Breast epithelium (tissue), 4 donors: ENCODE data around the gene PLPPR1. TPM values are rescaled to one million over a fixed set of nuclear protein-coding genes. Genes with fewer than 3 reads are reported as not detected.

Source experiments
- DNase-seq, 2 donors: peaks; one replicate each; pipeline ENCODE4 v3.0.0-alpha.2; 2019; ENCODE audit warnings: low spot score in 2 of 2
- H3K27ac ChIP-seq, 2 donors: fragments of 200-600 bp; sonication (generic) in 1 of 2; one replicate each; pipeline ENCODE4 v1.5.1; 2016 to 2019; ENCODE audit warnings: mild to moderate bottlenecking in 1 of 2
- H3K27me3 ChIP-seq, 2 donors: fragments of 200-600 bp; sonication (generic) in 1 of 2; one replicate each; pipeline versions ENCODE4 v1.5.1 to v1.6.0; 2017 to 2019; ENCODE audit warnings: control low read depth in 1 of 2, mild to moderate bottlenecking in 1 of 2
- H3K36me3 ChIP-seq: fragments of 200-600 bp; one replicate; pipeline ENCODE4 v1.5.1; 2019
- H3K4me1 ChIP-seq, 2 donors: fragments of 200-600 bp; sonication (generic); one replicate each; pipeline ENCODE4 v1.5.1; 2016 to 2019; ENCODE audit warnings: control low read depth in 1 of 2
- H3K4me3 ChIP-seq, 3 donors: fragments of 200-600 bp; sonication (generic); 1 replicate in 2 of 3; 2 replicates in 1 of 3; pipeline ENCODE4 v1.5.1; 2016 to 2019; ENCODE audit warnings: mild to moderate bottlenecking in 3 of 3, moderate library complexity in 2 of 3
- H3K9me3 ChIP-seq, 2 donors: fragments of 200-600 bp; sonication (generic) in 1 of 2; one replicate each; pipeline ENCODE4 v1.5.1; 2016 to 2019; ENCODE audit warnings: control low read depth in 1 of 2
- CTCF ChIP-seq, 3 donors: fragments of 450-650 bp; IDR thresholded peaks; one replicate each; pipeline ENCODE4 v1.5.1; 2016 to 2017; ENCODE audit warnings: antibody characterized with exemption in 3 of 3, mild to moderate bottlenecking in 3 of 3, moderate library complexity in 3 of 3
- POLR2A ChIP-seq: fragments of 450-650 bp; IDR thresholded peaks from one replicate; pipeline ENCODE4 v1.6.1; 2016; ENCODE audit warnings: antibody characterized with exemption, mild to moderate bottlenecking, moderate library complexity
- POLR2AphosphoS5 ChIP-seq, 3 donors: sonication (generic); formaldehyde crosslinking; IDR thresholded peaks; one replicate each; pipeline ENCODE4 v1.6.1; 2017; ENCODE audit warnings: antibody characterized with exemption in 3 of 3
- intact Hi-C: fragments of 100-400 bp; cut with DNase I; formaldehyde crosslinking; loops from one replicate; pipeline ENCODE4 v1.15.1; 2023; ENCODE audit warnings: low total_unique reads
- total RNA-seq, 3 donors: library from RNA; depleted of rRNA; stranded (reverse); fragments of >200 nt; gene quantifications; one replicate each; pipeline ENCODE4 v1.1.0, GENCODE V29; 2016

PLPPR1 gene
- total RNA-seq, 3 donors from 2014 or later: 0.66 to 2.2 TPM; not detected in 1

DNA sequence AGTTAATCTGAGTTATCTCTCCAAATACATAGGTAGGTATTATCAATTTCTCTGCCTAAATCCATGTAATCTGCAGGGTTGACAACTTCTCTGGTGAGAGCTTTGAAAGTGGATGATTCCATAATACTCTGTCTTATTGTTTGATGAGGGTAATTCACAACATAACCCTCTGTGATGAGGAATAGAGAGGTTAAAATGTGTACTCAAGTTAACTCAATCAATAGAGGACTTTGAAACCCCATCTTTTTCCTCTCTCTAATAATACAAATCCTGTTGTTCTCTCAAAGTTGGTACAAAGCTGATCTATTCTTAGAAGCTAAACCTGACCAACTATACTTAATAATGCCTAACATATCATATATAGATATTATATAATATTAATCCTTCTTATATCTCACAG is 100.1 kb downstream of the PLPPR1 start:
- intact Hi-C loops: no loop called here
- Histone ChIP-seq H3K4me1 (no peaks in the 10 kb centered on the region), H3K36me3 (no peaks in the 10 kb centered on the region), H3K27ac (no peak overlapping the region), H3K4me3 (no peak overlapping the region), H3K27me3 (no peaks in the 10 kb centered on the region), H3K9me3 (peaks cover 1 to 4% of the 10 kb centered on the region in 2 donors)
- TF ChIP-seq POLR2AphosphoS5 (IDR thresholded peaks at IDR 0.05): no peak
- no peak for DNase-seq

- Histone ChIP-seq H3K4me3 (no peak overlapping the region), H3K36me3 (no peaks in the 10 kb centered on the region), H3K4me1 (no peaks in the 10 kb centered on the region), H3K27ac (no peak overlapping the region), H3K9me3 (no peaks in the 10 kb centered on the region), H3K27me3 (no peaks in the 10 kb centered on the region)
- DNase-seq: no peak
- no peak for TF ChIP-seq POLR2AphosphoS5 (IDR thresholded peaks at IDR 0.05)
- TF ChIP-seq CTCF (IDR thresholded peaks at IDR 0.05): no peak
- no peak for TF ChIP-seq POLR2A
- intact Hi-C loops: no loop called here
Measured at GRCh38 chr9:101130054-101130453, 101.5 kb downstream of the PLPPR1 start.

DNA sequence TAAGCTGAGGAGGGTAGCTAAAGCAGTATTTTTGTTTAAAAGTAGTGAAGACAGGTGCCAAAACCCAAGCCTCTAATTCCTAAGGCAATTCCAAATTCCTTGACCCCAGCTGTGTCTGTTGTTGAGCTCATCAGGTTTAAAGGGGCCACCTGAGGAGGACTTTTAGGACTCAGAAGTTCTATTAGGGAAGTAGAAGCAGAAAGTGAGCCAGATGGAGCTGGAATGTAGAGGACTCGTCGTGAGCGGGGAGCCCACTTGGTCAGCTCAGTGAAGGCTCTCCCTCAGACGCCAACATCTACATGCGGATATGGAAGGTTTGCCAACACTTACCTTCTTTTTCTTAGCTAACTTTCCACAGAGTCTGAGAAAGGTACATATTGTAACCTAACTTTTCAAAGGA is 102.8 kb downstream of the PLPPR1 start:
- TF ChIP-seq POLR2AphosphoS5 (IDR thresholded peaks at IDR 0.05) (no peak), CTCF (IDR thresholded peaks at IDR 0.05) (no peak), POLR2A (no peak)
- H3K36me3 ChIP-seq: no peaks in the 10 kb centered on the region
- H3K27ac ChIP-seq: no peak overlapping the region
- H3K27me3 ChIP-seq: no peaks in the 10 kb centered on the region
- no peaks in the 10 kb centered on the region for H3K9me3 ChIP-seq
- intact Hi-C loops: no loop called here
- H3K4me1 ChIP-seq: no peaks in the 10 kb centered on the region
- no peak overlapping the region for H3K4me3 ChIP-seq
- no peak for DNase-seq

- no peak for DNase-seq
- H3K4me1 ChIP-seq: no peaks in the 10 kb centered on the region
- H3K4me3 ChIP-seq: no peak overlapping the region
- no peaks in the 10 kb centered on the region for H3K27me3 ChIP-seq
- intact Hi-C loops: no loop called here
- TF ChIP-seq POLR2AphosphoS5 (IDR thresholded peaks at IDR 0.05): no peak
- no peak for TF ChIP-seq CTCF (IDR thresholded peaks at IDR 0.05)
- TF ChIP-seq POLR2A: no peak
- H3K27ac ChIP-seq: no peak overlapping the region
- H3K36me3 ChIP-seq: no peaks in the 10 kb centered on the region
- H3K9me3 ChIP-seq: no peaks in the 10 kb centered on the region
Measured at GRCh38 chr9:101132801-101133200, 104.3 kb downstream of the PLPPR1 start.

DNA sequence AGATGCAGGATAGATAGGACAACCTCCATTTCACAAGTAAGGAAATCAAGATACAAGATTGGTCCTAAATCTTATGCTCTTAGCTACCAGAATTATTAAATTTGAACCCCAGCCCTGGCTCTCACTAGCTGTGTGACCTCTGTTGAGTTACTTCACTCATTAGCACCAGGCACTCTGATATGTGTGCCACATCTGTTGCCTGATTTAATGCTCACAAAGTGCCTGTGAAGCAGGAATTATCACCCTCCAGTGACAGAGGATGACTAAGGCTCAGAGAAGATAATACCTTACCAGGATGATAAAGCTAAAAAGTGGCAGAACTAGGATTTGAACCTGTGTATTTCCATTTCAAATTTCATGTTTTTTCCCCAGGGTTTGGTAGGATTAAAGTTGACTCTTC is 110.0 kb downstream of the PLPPR1 start:
- H3K4me3 ChIP-seq: no peak overlapping the region
- no peaks in the 10 kb centered on the region for H3K27me3 ChIP-seq
- no peak overlapping the region for H3K27ac ChIP-seq
- H3K36me3 ChIP-seq: no peaks in the 10 kb centered on the region
- TF ChIP-seq POLR2A (no peak), POLR2AphosphoS5 (IDR thresholded peaks at IDR 0.05) (no peak), CTCF (IDR thresholded peaks at IDR 0.05) (no peak)
- intact Hi-C loops: no loop called here
- no peak for DNase-seq
- no peaks in the 10 kb centered on the region for H3K9me3 ChIP-seq
- H3K4me1 ChIP-seq: no peaks in the 10 kb centered on the region

DNA sequence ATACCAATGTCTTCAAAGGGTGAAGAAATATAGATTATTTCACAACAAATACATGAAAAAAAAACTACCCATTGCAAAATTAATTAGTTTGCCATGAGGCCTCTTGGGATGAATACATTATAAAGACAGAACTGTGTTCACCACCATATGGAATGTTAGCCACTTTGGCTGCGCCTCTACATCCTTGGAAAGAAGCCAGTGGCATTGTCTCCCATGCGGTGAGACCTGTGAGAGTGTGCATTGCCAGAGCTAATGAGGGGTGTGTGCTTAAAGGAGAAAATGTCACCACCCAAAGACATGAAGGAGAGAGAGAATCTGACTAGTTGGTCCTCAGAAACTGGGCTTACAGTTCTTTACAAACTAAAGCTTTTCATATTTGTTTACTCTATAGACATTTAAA is 110.6 kb downstream of the PLPPR1 start:
- Histone ChIP-seq H3K4me3 (no peak overlapping the region), H3K27me3 (no peaks in the 10 kb centered on the region), H3K27ac (no peak overlapping the region), H3K4me1 (no peaks in the 10 kb centered on the region), H3K36me3 (no peaks in the 10 kb centered on the region), H3K9me3 (no peaks in the 10 kb centered on the region)
- DNase-seq: no peak
- intact Hi-C loops: no loop called here
- TF ChIP-seq POLR2AphosphoS5 (IDR thresholded peaks at IDR 0.05): no peak
- TF ChIP-seq CTCF (IDR thresholded peaks at IDR 0.05): no peak
- no peak for TF ChIP-seq POLR2A
